ENCODE measurements around the gene GSTT2.
"Not testable (repeated sequence)": the region's sequence is repeated elsewhere in the genome, so short reads cannot be mapped to it uniquely, and the experiment has no call there.

The GSTT2 gene

DNA sequence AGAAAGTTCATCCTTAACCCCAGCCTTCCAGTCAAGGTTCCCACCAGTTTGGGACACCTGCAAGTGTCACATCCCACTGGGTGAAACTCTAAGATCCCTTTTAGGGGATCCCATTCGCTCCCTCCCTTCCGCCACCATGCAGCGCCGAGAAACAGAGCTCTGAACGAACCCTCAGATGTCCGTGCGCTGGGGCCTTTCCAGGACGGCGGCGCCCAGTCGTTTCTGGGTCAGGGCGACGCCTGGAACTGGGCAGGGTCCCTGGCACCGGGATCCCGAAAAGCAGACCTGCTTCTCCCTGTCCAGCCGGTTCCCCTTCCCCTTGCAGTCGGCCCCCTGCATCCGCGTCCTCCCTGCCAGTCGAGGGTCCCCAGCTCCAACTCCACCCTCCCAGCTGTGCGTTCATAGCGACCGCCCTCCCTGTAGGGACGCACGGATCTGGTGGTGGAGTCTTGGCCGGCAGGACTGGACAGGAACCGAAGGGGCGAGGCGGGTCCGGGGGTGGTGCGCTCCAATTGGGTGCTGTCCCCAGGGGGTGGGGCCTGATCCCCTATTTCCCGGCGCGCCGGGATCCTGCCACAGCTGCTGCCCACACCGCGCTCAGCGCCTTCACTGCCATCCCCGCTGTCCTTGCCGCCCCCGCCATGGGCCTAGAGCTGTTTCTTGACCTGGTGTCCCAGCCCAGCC, at the start of gene GSTT2:
GSTT2 (plus strand) TSS at position 578 of the 684 bp plus-strand sequence.
- H3K27ac ChIP-seq: not testable (repeated sequence)

- no peak for TF ChIP-seq CTCF (conservative IDR thresholded peaks at IDR 0.05)
- H3K27ac ChIP-seq: peak overlapping the region; percentile 83
Measured at GRCh38 chr22:23938328-23939016, 41.5 kb upstream of the GSTT2 start.

GRCh38 chr22:23939017-23939357, 40.9 kb upstream of the GSTT2 start:
- peak overlapping the region; percentile 83 for H3K27ac ChIP-seq
- TF ChIP-seq CTCF (conservative IDR thresholded peaks at IDR 0.05): no peak

DNA sequence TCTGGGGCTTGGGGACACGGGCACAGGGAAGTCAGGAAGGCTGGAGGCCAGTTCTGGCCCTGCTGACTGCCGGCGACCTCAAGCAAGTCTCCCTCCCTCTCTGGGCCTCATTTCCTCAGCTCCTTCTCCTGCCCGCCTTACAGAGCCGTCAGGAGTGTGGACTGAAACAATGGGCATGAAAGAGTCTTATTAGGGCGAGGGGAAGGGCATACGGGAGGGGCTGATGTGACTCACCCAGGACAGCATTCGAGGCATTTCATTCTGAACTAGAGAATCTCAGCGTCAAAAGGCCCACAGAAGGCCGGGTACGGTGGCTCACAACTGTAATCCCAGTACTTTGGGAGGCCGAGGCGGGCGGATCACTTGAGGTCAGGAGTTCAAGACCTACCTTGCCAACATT, 39.8 kb upstream of the GSTT2 start:
- H3K27ac ChIP-seq: peak overlapping the region; percentile 83

GRCh38 chr22:23947391-23947790, 32.5 kb upstream of the GSTT2 start:
- not testable (repeated sequence) for H3K27ac ChIP-seq

- not testable (repeated sequence) for H3K27ac ChIP-seq
Measured at GRCh38 chr22:23949764-23950163, 30.2 kb upstream of the GSTT2 start.

GRCh38 chr22:23951383-23951782, 28.6 kb upstream of the GSTT2 start:
- not testable (repeated sequence) for H3K27ac ChIP-seq

GRCh38 chr22:23952794-23953405, 27.0 kb upstream of the GSTT2 start:
- not testable (repeated sequence) for H3K27ac ChIP-seq

- not testable (repeated sequence) for H3K27ac ChIP-seq
Measured at GRCh38 chr22:23953485-23953884, 26.4 kb upstream of the GSTT2 start.

DNA sequence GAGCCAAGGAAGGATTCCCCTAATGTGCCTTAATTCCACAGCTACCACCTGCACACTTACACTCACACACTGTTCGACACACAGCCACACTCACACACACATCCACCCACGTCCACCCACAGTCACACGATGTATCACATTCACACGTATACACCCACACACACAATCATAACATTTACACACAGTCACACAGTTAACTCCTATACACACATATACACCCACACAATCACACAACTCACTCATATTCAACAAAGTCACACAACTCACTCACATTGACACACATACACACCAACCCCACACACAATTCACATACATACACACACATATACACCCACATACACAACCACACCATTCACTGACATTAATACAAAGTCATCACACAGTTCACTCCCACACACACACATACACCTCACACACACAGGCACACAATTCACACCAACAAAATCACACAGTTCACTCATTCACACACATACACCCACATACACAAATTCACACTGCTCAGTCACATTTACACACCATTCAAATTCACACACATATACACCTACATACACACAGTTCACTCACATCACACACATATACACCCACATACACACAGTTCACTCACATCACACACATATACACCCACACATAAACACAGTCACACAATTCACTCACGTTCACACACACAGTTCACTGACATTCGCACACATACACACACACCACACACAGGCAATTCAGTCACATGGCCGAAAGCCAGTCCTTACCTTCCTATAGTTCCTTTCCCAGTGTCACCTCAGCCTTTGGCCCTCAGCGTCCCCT, 25.5 kb upstream of the GSTT2 start:
- H3K27ac ChIP-seq: not testable (repeated sequence)

- H3K27ac ChIP-seq: not testable (repeated sequence)
Measured at GRCh38 chr22:23954991-23955305, 25.0 kb upstream of the GSTT2 start.

GRCh38 chr22:23955886-23956285, 24.0 kb upstream of the GSTT2 start:
- not testable (repeated sequence) for H3K27ac ChIP-seq

GRCh38 chr22:23956301-23956900, 23.5 kb upstream of the GSTT2 start:
- peak; percentile 81 for TF ChIP-seq CTCF (conservative IDR thresholded peaks at IDR 0.05)
- H3K27ac ChIP-seq: not testable (repeated sequence)

DNA sequence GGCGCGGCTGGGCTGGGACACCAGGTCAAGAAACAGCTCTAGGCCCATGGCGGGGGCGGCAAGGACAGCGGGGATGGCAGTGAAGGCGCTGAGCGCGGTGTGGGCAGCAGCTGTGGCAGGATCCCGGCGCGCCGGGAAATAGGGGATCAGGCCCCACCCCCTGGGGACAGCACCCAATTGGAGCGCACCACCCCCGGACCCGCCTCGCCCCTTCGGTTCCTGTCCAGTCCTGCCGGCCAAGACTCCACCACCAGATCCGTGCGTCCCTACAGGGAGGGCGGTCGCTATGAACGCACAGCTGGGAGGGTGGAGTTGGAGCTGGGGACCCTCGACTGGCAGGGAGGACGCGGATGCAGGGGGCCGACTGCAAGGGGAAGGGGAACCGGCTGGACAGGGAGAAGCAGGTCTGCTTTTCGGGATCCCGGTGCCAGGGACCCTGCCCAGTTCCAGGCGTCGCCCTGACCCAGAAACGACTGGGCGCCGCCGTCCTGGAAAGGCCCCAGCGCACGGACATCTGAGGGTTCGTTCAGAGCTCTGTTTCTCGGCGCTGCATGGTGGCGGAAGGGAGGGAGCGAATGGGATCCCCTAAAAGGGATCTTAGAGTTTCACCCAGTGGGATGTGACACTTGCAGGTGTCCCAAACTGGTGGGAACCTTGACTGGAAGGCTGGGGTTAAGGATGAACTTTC, 18.7 kb upstream of the GSTT2 start, which contains the start of gene GSTT2B:
GSTT2B (minus strand) TSS at position 112 of the 688 bp plus-strand sequence; CDS start at position 48, 64 bp downstream.
- H3K27ac ChIP-seq: not testable (repeated sequence)

DNA sequence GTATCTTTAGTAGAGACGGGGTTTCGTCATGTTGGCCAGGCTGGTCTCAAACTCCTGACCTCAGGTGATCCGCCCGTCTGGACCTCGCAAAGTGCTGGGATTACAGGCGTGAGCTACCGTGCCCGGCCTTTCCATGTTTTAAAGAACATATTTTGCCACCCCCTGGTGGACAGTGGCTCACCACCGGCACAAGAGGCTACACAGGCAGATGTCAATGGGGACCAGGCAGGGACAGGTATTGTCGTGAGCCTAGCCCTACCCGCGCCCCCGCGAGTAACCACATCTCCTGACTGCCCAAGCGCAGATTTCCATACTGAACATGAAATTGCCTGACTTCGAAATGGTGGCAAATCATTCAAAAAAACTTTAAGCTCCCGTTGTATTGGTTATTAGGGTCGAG, 13.8 kb upstream of the GSTT2 start:
- H3K27ac ChIP-seq: not testable (repeated sequence)

DNA sequence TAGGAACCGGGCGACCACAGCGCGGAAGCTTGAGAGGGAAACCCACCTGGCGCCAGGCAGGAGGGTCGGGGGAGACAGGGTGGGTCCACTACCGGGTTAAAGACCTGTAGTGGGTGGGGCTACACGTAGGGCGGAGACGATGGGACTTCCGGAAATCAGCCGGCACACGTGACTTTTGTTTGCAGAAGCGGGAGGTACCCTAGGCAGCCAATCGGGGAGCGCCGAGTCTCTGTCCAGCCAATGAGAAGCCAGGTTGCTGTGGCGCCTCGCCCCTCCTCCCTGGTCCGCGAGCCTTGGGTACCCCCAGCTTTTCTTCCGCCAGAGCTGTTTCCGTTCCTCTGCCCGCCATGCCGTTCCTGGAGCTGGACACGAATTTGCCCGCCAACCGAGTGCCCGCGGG, 13.4 kb upstream of the GSTT2 start, which contains the start of gene DDTL:
DDTL (plus strand) TSS at position 321 of the 400 bp plus-strand sequence; CDS start at position 348, 27 bp downstream.
- not testable (repeated sequence) for H3K27ac ChIP-seq
